HepG2 (cell line): ENCODE data around the gene TAF6. TPM values are rescaled to one million over a fixed set of nuclear protein-coding genes. Genes with fewer than 3 reads are reported as not detected.

Experiments used
- CENPT ChIP-seq: sonication (generic); formaldehyde crosslinking; IDR thresholded peaks from 2 replicates; pipeline ENCODE4 v1.8.0; 2022; ENCODE audit warnings: low read depth, mild to moderate bottlenecking, moderate library complexity, missing genetic modification reagents
- CHD2 ChIP-seq: IDR thresholded peaks from 2 replicates; pipeline ENCODE4 v1.6.1; 2011; ENCODE audit warnings: low read depth, low read length, improper control_type of control experiment
- E2F2 ChIP-seq: sonication (generic); formaldehyde crosslinking; IDR thresholded peaks from 2 replicates; pipeline ENCODE4 v1.4.0; 2020; ENCODE audit warnings: missing genetic modification reagents, borderline replicate concordance
- FOSL2 ChIP-seq: sonication (generic); formaldehyde crosslinking; IDR thresholded peaks from 2 replicates; pipeline ENCODE4 v1.4.0; 2020; ENCODE audit warnings: missing genetic modification reagents
- GRHL1 ChIP-seq: sonication (generic); formaldehyde crosslinking; conservative IDR thresholded peaks from 2 replicates; pipeline ENCODE4 v1.8.0; 2022; ENCODE audit warnings: missing genetic modification reagents
- NR0B2 ChIP-seq: sonication (generic); formaldehyde crosslinking; IDR thresholded peaks from 2 replicates; pipeline ENCODE4 v1.4.0; 2020; ENCODE audit warnings: mild to moderate bottlenecking, missing genetic modification reagents
- PHF5A ChIP-seq: IDR thresholded peaks from one replicate; pipeline ENCODE4 v1.6.1; 2018; ENCODE audit warnings: low read depth, missing genetic modification reagents; ENCODE audit not compliant: unreplicated experiment
- POLR2G ChIP-seq: fragments of 200-400 bp; formaldehyde crosslinking; IDR thresholded peaks from 2 replicates; pipeline ENCODE4 v1.6.1; 2018; ENCODE audit warnings: mild to moderate bottlenecking, low read depth, low read length, moderate library complexity
- USF2 ChIP-seq, 2 experiments: sonication (generic) in 1 of 2; formaldehyde crosslinking in 1 of 2; IDR thresholded peaks; 2 replicates each; pipeline versions ENCODE4 v1.5.1 to v1.6.1; 2011 to 2020; ENCODE audit warnings: borderline replicate concordance in 1 of 2, low read depth in 1 of 2, low read length in 1 of 2, mild to moderate bottlenecking in 1 of 2, missing genetic modification reagents in 1 of 2, moderate library complexity in 1 of 2
- ZBTB34 ChIP-seq: sonication (generic); formaldehyde crosslinking; IDR thresholded peaks from 2 replicates; pipeline ENCODE4 v1.8.0; 2022; ENCODE audit warnings: mild to moderate bottlenecking, missing genetic modification reagents
- ZNF256 ChIP-seq: sonication (generic); formaldehyde crosslinking; conservative IDR thresholded peaks from 2 replicates; pipeline ENCODE4 v1.4.0; 2020; ENCODE audit warnings: missing genetic modification reagents
- ZNF343 ChIP-seq: sonication (generic); formaldehyde crosslinking; IDR thresholded peaks from 2 replicates; pipeline ENCODE4 v1.4.0; 2020; ENCODE audit warnings: mild to moderate bottlenecking, missing genetic modification reagents
- ZNF496 ChIP-seq: sonication (generic); formaldehyde crosslinking; IDR thresholded peaks from 2 replicates; pipeline ENCODE4 v1.8.1; 2023; ENCODE audit warnings: mild to moderate bottlenecking, moderate library complexity, missing genetic modification reagents; ENCODE audit not compliant: insufficient replicate concordance
- polyA plus RNA-seq, 8 experiments: library from polyadenylated mRNA; depleted of rRNA in 3 of 8; stranded (reverse) in 7 of 8; unstranded in 1 of 8; fragments of >200 nt; fragmentation: Illumina TruSeq in 4 of 8; extraction: Trizol in 4 of 8; gene quantifications; 2 replicates each; pipeline versions ENCODE4 v1.2.1 to v1.2.3, GENCODE V29; 2011 to 2016; ENCODE audit warnings: low read depth in 4 of 8, missing spikeins in 1 of 8, mixed read lengths in 1 of 8; ENCODE audit not compliant: insufficient read depth in 1 of 8
- total RNA-seq, 5 experiments: library from RNA; depleted of rRNA; stranded (reverse); fragments of >200 nt; fragmentation: Illumina TruSeq; extraction: Trizol; gene quantifications; 2 replicates each; pipeline ENCODE4 v1.2.3, GENCODE V29; 2016; ENCODE audit warnings: low read depth in 1 of 5
- TF ChIP-seq, protein P1 (sequence below): IDR thresholded peaks from 2 replicates; pipeline ENCODE4 v1.6.1; 2016

The TAF6 gene
- total and polyA plus RNA-seq, 2 of the 13 experiments (the other 11 are each of a cell fraction or from before 2014, with no cell fraction given) = 12.9 to 18.8 TPM

- TF ChIP-seq ZNF343 (CRISPR knock-in tag) = peak; percentile 23; the same call in 1 of the 2 replicates
- TF ChIP-seq ZNF256 (CRISPR knock-in tag) = peak; percentile 87
- no peak for TF ChIP-seq USF2 (IDR thresholded peaks at IDR 0.05; ENCODE audit: low read depth, low read length)
- no peak for TF ChIP-seq USF2 (CRISPR knock-in tag; IDR thresholded peaks at IDR 0.05; ENCODE audit: borderline replicate concordance)
- TF ChIP-seq ZBTB34 (CRISPR knock-in tag) = no peak
- TF ChIP-seq PHF5A = peak; percentile 27
- peak; percentile 81; the same call in 1 of the 2 replicates for TF ChIP-seq E2F2 (CRISPR knock-in tag)
- no peak for TF ChIP-seq NR0B2 (CRISPR knock-in tag)
- TF ChIP-seq CENPT (CRISPR knock-in tag) = no peak
- TF ChIP-seq POLR2G = peak; percentile 70
- TF ChIP-seq FOSL2 (CRISPR knock-in tag) = peak; percentile 37; the same call in 1 of the 2 replicates
- no peak for TF ChIP-seq GRHL1 (CRISPR knock-in tag)
- TF ChIP-seq ZNF496 (CRISPR knock-in tag) = no peak
- TF ChIP-seq, protein P1, sequence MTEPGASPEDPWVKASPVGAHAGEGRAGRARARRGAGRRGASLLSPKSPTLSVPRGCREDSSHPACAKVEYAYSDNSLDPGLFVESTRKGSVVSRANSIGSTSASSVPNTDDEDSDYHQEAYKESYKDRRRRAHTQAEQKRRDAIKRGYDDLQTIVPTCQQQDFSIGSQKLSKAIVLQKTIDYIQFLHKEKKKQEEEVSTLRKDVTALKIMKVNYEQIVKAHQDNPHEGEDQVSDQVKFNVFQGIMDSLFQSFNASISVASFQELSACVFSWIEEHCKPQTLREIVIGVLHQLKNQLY (CRISPR knock-in tag) = no peak
- TF ChIP-seq CHD2 = no peak
These were observed at the start of gene TAF6, which contains the start of gene CNPY4 (continued) for GRCh38 chr7:100119072-100119969.
